Neural cell (in vitro differentiated cells): ENCODE data around the gene USB1. TPM values are rescaled to one million over a fixed set of nuclear protein-coding genes. Genes with fewer than 3 reads are reported as not detected.

Experiments
- H2AFZ ChIP-seq: fragments of 200-600, 300-800 bp; sonication (generic), shearing (Covaris generic); 2 replicates; pipeline ENCODE4 v1.6.0; 2014; ENCODE audit warnings: low read depth, mild to moderate bottlenecking, antibody characterized with exemption, low read length, moderate library complexity
- H3F3A ChIP-seq: fragments of 200-600 bp; shearing (Covaris generic); 2 replicates; pipeline ENCODE4 v1.6.1; 2016; ENCODE audit warnings: mild to moderate bottlenecking, moderate library complexity, mixed read lengths, antibody characterized with exemption, low read length; ENCODE audit not compliant: insufficient read depth, poor library complexity, severe bottlenecking
- H3K27ac ChIP-seq: fragments of 200-600, 300-800 bp; sonication (generic), shearing (Covaris generic); 2 replicates; pipeline ENCODE4 v1.5.1; 2014; ENCODE audit warnings: mild to moderate bottlenecking, low read length, moderate library complexity
- H3K27me3 ChIP-seq: fragments of 300-800, 200-600 bp; sonication (generic), shearing (Covaris generic); 2 replicates; pipeline ENCODE4 v1.6.0; 2014; ENCODE audit warnings: mild to moderate bottlenecking, low read depth, low read length, moderate library complexity; ENCODE audit not compliant: insufficient read depth
- H3K36me3 ChIP-seq: fragments of 300-800, 200-600 bp; sonication (generic), shearing (Covaris generic); 2 replicates; pipeline ENCODE4 v1.5.1; 2014; ENCODE audit warnings: mild to moderate bottlenecking, antibody characterized with exemption, low read length, moderate library complexity; ENCODE audit not compliant: insufficient read depth
- H3K4me2 ChIP-seq: fragments of 300-800, 200-600 bp; sonication (generic), shearing (Covaris generic); 2 replicates; pipeline ENCODE4 v1.6.0; 2014; ENCODE audit warnings: mild to moderate bottlenecking, low read length
- H3K4me3 ChIP-seq: fragments of 300-800, 200-600 bp; sonication (generic), shearing (Covaris generic); 2 replicates; pipeline ENCODE4 v1.5.1; 2014; ENCODE audit warnings: mild to moderate bottlenecking, low read length, moderate library complexity
- H3K79me2 ChIP-seq: fragments of 200-600 bp; shearing (Covaris generic); replicated peaks from 2 replicates; pipeline ENCODE4 v1.6.0; 2014; ENCODE audit warnings: mild to moderate bottlenecking, low read length, moderate library complexity; ENCODE audit not compliant: insufficient read depth
- H3K9ac ChIP-seq: fragments of 300-800, 200-600 bp; sonication (generic), shearing (Covaris generic); 2 replicates; pipeline ENCODE4 v1.6.1; 2016; ENCODE audit warnings: mild to moderate bottlenecking, low read length, mixed read lengths
- H3K9me2 ChIP-seq: fragments of 200-600 bp; shearing (Covaris generic); 2 replicates; pipeline ENCODE4 v1.6.1; 2016; ENCODE audit warnings: mild to moderate bottlenecking, low read length, mixed read lengths; ENCODE audit not compliant: insufficient read depth
- H3K9me3 ChIP-seq: fragments of 200-600, 300-800 bp; sonication (generic), shearing (Covaris generic); 2 replicates; pipeline ENCODE4 v1.6.1; 2016; ENCODE audit warnings: mild to moderate bottlenecking, mixed run types, low read length, moderate library complexity, mixed read lengths
- H4K20me1 ChIP-seq: fragments of 200-600 bp; shearing (Covaris generic); 2 replicates; pipeline ENCODE4 v1.6.1; 2016; ENCODE audit warnings: mild to moderate bottlenecking, mixed run types; ENCODE audit not compliant: insufficient read depth
- CTCF ChIP-seq: fragments of 450-650 bp; IDR thresholded peaks from 2 replicates; pipeline ENCODE4 v1.5.1; 2014; ENCODE audit warnings: antibody characterized with exemption, mild to moderate bottlenecking, moderate library complexity; ENCODE audit not compliant: poor library complexity, severe bottlenecking
- EP300 ChIP-seq: fragments of 450-650 bp; conservative IDR thresholded peaks from 2 replicates; pipeline ENCODE4 v1.6.1; 2014; ENCODE audit warnings: antibody characterized with exemption, mild to moderate bottlenecking, moderate library complexity; ENCODE audit not compliant: poor library complexity, severe bottlenecking
- EZH2 ChIP-seq: fragments of 200-600, 300-800 bp; shearing (Covaris generic), sonication (generic); IDR thresholded peaks from 2 replicates; pipeline ENCODE4 v1.6.1; 2014; ENCODE audit warnings: antibody characterized with exemption, low read length, borderline replicate concordance, mild to moderate bottlenecking; ENCODE audit not compliant: insufficient read depth, poor library complexity, severe bottlenecking
- MXI1 ChIP-seq: fragments of 450-650 bp; conservative IDR thresholded peaks from 2 replicates; pipeline ENCODE4 v1.6.1; 2014; ENCODE audit warnings: antibody characterized with exemption, mild to moderate bottlenecking; ENCODE audit not compliant: poor library complexity, severe bottlenecking
- POLR2AphosphoS5 ChIP-seq: IDR thresholded peaks from 2 replicates; pipeline ENCODE4 v1.6.1; 2012
- RAD21 ChIP-seq: fragments of 450-650 bp; conservative IDR thresholded peaks from 2 replicates; pipeline ENCODE4 v1.6.1; 2014; ENCODE audit warnings: antibody characterized with exemption, mild to moderate bottlenecking, moderate library complexity
- SMC3 ChIP-seq: fragments of 450-650 bp; conservative IDR thresholded peaks from 2 replicates; pipeline ENCODE4 v1.6.1; 2014; ENCODE audit warnings: antibody characterized with exemption, mild to moderate bottlenecking, moderate library complexity; ENCODE audit not compliant: poor library complexity
- TAF1 ChIP-seq: IDR thresholded peaks from 2 replicates; pipeline ENCODE4 v1.6.1; 2012; ENCODE audit warnings: low read depth
- polyA plus RNA-seq: library from polyadenylated mRNA; depleted of rRNA; stranded (reverse); fragments of >200 nt; gene quantifications from 2 replicates; pipeline ENCODE4 v1.2.3, GENCODE V29; 2014
- TF ChIP-seq, protein P1 (sequence below): IDR thresholded peaks from 2 replicates; pipeline ENCODE4 v1.6.1; 2012; ENCODE audit warnings: borderline replicate concordance

The USB1 gene
- polyA plus RNA-seq, 1 donor from 2014 or later, result 25.7 TPM

GRCh38 chr16:58057121-58057520 lies 55.9 kb downstream of the USB1 start:
- H3K36me3 ChIP-seq, result no peaks in the 10 kb centered on the region
- no peak overlapping the region for H2AFZ ChIP-seq
- no peak overlapping the region for H3K4me2 ChIP-seq
- no peak overlapping the region for H3K9ac ChIP-seq
- H3K9me3 ChIP-seq, result no peaks in the 10 kb centered on the region
- H4K20me1 ChIP-seq, result no peaks in the 10 kb centered on the region
- no peak overlapping the region for H3K27ac ChIP-seq
- no peak for TF ChIP-seq CTCF
- no peak for TF ChIP-seq EP300
- TF ChIP-seq SMC3, result no peak
- no peak for TF ChIP-seq MXI1
- TF ChIP-seq RAD21, result no peak
- TF ChIP-seq, protein P1, sequence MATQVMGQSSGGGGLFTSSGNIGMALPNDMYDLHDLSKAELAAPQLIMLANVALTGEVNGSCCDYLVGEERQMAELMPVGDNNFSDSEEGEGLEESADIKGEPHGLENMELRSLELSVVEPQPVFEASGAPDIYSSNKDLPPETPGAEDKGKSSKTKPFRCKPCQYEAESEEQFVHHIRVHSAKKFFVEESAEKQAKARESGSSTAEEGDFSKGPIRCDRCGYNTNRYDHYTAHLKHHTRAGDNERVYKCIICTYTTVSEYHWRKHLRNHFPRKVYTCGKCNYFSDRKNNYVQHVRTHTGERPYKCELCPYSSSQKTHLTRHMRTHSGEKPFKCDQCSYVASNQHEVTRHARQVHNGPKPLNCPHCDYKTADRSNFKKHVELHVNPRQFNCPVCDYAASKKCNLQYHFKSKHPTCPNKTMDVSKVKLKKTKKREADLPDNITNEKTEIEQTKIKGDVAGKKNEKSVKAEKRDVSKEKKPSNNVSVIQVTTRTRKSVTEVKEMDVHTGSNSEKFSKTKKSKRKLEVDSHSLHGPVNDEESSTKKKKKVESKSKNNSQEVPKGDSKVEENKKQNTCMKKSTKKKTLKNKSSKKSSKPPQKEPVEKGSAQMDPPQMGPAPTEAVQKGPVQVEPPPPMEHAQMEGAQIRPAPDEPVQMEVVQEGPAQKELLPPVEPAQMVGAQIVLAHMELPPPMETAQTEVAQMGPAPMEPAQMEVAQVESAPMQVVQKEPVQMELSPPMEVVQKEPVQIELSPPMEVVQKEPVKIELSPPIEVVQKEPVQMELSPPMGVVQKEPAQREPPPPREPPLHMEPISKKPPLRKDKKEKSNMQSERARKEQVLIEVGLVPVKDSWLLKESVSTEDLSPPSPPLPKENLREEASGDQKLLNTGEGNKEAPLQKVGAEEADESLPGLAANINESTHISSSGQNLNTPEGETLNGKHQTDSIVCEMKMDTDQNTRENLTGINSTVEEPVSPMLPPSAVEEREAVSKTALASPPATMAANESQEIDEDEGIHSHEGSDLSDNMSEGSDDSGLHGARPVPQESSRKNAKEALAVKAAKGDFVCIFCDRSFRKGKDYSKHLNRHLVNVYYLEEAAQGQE, result no peak
- TF ChIP-seq POLR2AphosphoS5, result no peak
- no peak for TF ChIP-seq EZH2
- TF ChIP-seq TAF1, result no peak
- H3K27me3 ChIP-seq, result no peaks in the 10 kb centered on the region
- no peak overlapping the region for H3K4me3 ChIP-seq
- H3F3A ChIP-seq, result no peaks in the 10 kb centered on the region
- H3K79me2 ChIP-seq, result no peaks in the 10 kb centered on the region
- no peaks in the 10 kb centered on the region for H3K9me2 ChIP-seq

DNA sequence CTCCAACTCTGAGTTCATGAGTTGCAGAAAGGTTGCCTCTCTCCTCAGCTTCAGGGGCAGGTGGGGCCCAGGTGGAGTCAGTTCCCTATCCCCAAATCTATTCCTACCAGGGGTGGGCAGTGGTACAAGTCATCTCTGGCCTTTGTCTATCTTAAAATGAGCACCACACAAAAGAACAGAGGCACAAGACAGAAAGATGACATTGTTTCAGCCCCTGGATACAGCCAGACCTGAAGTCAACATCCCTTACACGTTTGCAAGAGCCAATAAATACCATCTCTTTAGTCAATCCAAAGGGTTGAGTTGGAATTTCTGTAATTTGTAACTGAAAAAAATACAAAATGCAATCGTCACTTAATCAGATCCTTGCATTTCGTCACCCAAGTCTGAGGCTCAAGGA lies 56.6 kb downstream of the USB1 start:
- Histone ChIP-seq H3K27ac (no peak overlapping the region), H3K4me3 (no peak overlapping the region), H4K20me1 (no peaks in the 10 kb centered on the region), H3K9me3 (no peaks in the 10 kb centered on the region), H3K4me2 (no peak overlapping the region), H3K27me3 (no peaks in the 10 kb centered on the region), H3K36me3 (no peaks in the 10 kb centered on the region), H3K79me2 (no peaks in the 10 kb centered on the region), H2AFZ (no peak overlapping the region), H3K9me2 (no peaks in the 10 kb centered on the region), H3K9ac (no peak overlapping the region), H3F3A (no peaks in the 10 kb centered on the region)
- TF ChIP-seq SMC3 (no peak), EP300 (no peak), CTCF (no peak), POLR2AphosphoS5 (no peak), EZH2 (no peak), RAD21 (no peak), TAF1 (no peak), MXI1 (no peak)
- TF ChIP-seq, protein P1, result no peak
